ENCODE measurements around the gene PARP2. TPM values are rescaled to one million over a fixed set of nuclear protein-coding genes. Genes with fewer than 3 reads are reported as not detected.

Gene PARP2
- total RNA-seq, 4 donors from 2014 or later, result 5.0 to 20.3 (median 11.7) TPM

- TF ChIP-seq, protein P1, sequence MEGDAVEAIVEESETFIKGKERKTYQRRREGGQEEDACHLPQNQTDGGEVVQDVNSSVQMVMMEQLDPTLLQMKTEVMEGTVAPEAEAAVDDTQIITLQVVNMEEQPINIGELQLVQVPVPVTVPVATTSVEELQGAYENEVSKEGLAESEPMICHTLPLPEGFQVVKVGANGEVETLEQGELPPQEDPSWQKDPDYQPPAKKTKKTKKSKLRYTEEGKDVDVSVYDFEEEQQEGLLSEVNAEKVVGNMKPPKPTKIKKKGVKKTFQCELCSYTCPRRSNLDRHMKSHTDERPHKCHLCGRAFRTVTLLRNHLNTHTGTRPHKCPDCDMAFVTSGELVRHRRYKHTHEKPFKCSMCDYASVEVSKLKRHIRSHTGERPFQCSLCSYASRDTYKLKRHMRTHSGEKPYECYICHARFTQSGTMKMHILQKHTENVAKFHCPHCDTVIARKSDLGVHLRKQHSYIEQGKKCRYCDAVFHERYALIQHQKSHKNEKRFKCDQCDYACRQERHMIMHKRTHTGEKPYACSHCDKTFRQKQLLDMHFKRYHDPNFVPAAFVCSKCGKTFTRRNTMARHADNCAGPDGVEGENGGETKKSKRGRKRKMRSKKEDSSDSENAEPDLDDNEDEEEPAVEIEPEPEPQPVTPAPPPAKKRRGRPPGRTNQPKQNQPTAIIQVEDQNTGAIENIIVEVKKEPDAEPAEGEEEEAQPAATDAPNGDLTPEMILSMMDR (IDR thresholded peaks at IDR 0.05), result no peak
- no peak for TF ChIP-seq POLR2A (IDR thresholded peaks at IDR 0.05)
- 22 to 23% methylated on average over 1 of the region's 1 CpG for WGBS, 2 donors
These were observed 57.1 kb downstream of the PARP2 start for GRCh38 chr14:20400589-20400964.

DNA sequence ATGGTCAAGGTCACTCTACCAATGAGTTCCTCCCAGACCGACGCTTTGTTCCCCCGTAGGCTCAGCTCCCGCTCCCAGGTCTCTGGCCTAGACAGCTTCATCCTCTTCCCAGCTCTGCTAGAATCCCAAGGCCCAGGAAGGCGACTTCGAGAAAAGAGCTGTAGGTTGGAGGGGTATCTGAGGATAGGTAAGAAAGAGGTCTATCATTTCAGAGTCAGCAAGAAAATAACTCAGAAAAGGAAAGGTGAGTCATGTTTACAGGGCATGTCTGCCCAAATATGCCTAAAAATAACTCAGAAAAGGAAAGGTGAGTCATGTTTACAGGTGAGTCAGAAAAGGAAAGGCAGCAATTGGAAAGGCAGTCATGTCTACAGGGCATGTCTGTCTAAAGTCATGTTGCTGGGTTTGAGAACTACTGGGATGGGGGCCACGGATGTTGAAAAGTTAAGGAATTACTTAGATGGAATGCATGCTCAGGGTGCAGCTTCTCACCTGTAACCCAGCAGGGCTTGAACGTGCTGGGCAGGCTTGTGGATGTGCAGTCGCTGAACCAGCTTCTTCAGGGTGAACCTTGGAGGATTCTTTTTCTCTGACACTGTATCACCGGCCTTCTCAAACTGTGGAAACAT, 57.6 kb downstream of the PARP2 start:
- no peak for DNase-seq
- TF ChIP-seq POLR2A (IDR thresholded peaks at IDR 0.05), result no peak
- TF ChIP-seq, protein P1 (IDR thresholded peaks at IDR 0.05), result no peak
- no peaks in the 10 kb centered on the region for H3K27me3 ChIP-seq
- peaks cover 0 to 100% (median 17%) of the 10 kb centered on the region in 3 donors for H3K36me3 ChIP-seq
- peaks cover 0 to 17% (median 0%) of the 10 kb centered on the region in 3 donors for H3K4me1 ChIP-seq
- intact Hi-C loops (cut with DNase I), result no loop called here
- H3K4me3 ChIP-seq, result no peak overlapping the region
- H3K9me3 ChIP-seq, result no peaks in the 10 kb centered on the region
- H3K27ac ChIP-seq, result peak overlapping the region; percentile 40 to 69 (median 62)
- 46 to 47% methylated on average over 8 to 10 of the region's 10 CpGs for WGBS, 2 donors

More at GRCh38 chr14:20400589-20400964, 57.1 kb downstream of the PARP2 start:
- Histone ChIP-seq H3K4me3 (no peak overlapping the region), H3K4me1 (peaks cover 0 to 17% (median 0%) of the 10 kb centered on the region in 3 donors), H3K36me3 (peaks cover 0 to 100% (median 22%) of the 10 kb centered on the region in 3 donors), H3K9me3 (no peaks in the 10 kb centered on the region), H3K27ac (peak overlapping the region; percentile 40 to 69 (median 62)), H3K27me3 (no peaks in the 10 kb centered on the region)
- intact Hi-C loops (cut with DNase I), result no loop called here
- DNase-seq, result no peak

GRCh38 chr14:20403521-20403920, 60.1 kb downstream of the PARP2 start:
- 86 to 93% methylated on average over 3 to 10 of the region's 11 CpGs for WGBS, 2 donors
- Histone ChIP-seq H3K36me3 (peaks cover 0 to 100% (median 27%) of the 10 kb centered on the region in 3 donors), H3K27ac (no peak overlapping the region), H3K4me3 (no peak overlapping the region), H3K9me3 (no peaks in the 10 kb centered on the region), H3K27me3 (no peaks in the 10 kb centered on the region), H3K4me1 (peaks cover 0 to 17% (median 0%) of the 10 kb centered on the region in 3 donors)
- no peak for DNase-seq
- intact Hi-C loops (cut with DNase I), result no loop called here
- TF ChIP-seq, protein P1 (IDR thresholded peaks at IDR 0.05), result no peak
- TF ChIP-seq POLR2A (IDR thresholded peaks at IDR 0.05), result no peak

Small RNA genes lying within 50 kb of the gene (small RNA-seq; reads per million reads assigned to genes)
- gene SNORA79B (0 to 0.27 (median 0.10) reads per million in 4 donors), gene SNORD126 (326 to 791 (median 401) reads per million in 4 donors)

Other genes with a start within 250 kb of the PARP2 start
- not detected for gene OR4K17, start 232.9 kb upstream of the PARP2 start, total RNA-seq
- not detected for gene OR4N5, start 204.8 kb upstream of the PARP2 start, total RNA-seq
- gene OR11G2, start 152.7 kb upstream of the PARP2 start, total RNA-seq, result not detected
- gene OR11H6, start 119.9 kb upstream of the PARP2 start, total RNA-seq, result not detected
- gene OR11H7, start 114.7 kb upstream of the PARP2 start, total RNA-seq, result not detected
- gene OR11H4, start 104.3 kb upstream of the PARP2 start, total RNA-seq, result not detected
- 10 to 100 TPM in 1 of 4 donors, 1 to 10 TPM in 3; 3.9 to 11.8 (median 6.7) TPM for gene TTC5, start 37.7 kb upstream of the PARP2 start, total RNA-seq
- gene CCNB1IP1, start 10.4 kb upstream of the PARP2 start, total RNA-seq, result 10 to 100 TPM in 3 of 4 donors, 1 to 10 TPM in 1; 7.6 to 68.1 (median 33.4) TPM
- gene TEP1, start 69.9 kb downstream of the PARP2 start, total RNA-seq, result 10 to 100 TPM; 13.4 to 16.6 (median 14.7) TPM
- under 1 TPM in 1 of 4 donors, not detected in 3; 0.57 TPM for gene KLHL33, start 92.5 kb downstream of the PARP2 start, total RNA-seq
- gene OSGEP, start 111.2 kb downstream of the PARP2 start, total RNA-seq, result 10 to 100 TPM; 22.3 to 41.6 (median 26.6) TPM
- gene APEX1, start 111.6 kb downstream of the PARP2 start, total RNA-seq, result 100 to 1,000 TPM in 3 of 4 donors, 10 to 100 TPM in 1; 75.7 to 132 (median 115) TPM
- 10 to 100 TPM; 15.8 to 25.7 (median 19.1) TPM for gene PIP4P1, start 117.8 kb downstream of the PARP2 start, total RNA-seq
- gene PNP, start 125.8 kb downstream of the PARP2 start, total RNA-seq, result 100 to 1,000 TPM in 2 of 4 donors, 10 to 100 TPM in 2; 84.4 to 155 (median 104) TPM
- not detected for gene RNASE10, start 161.9 kb downstream of the PARP2 start, total RNA-seq
- not detected for gene RNASE9, start 217.4 kb downstream of the PARP2 start, total RNA-seq
- gene RNASE11, start 244.4 kb downstream of the PARP2 start, total RNA-seq, result not detected
- not detected for gene RNASE12, start 247.7 kb downstream of the PARP2 start, total RNA-seq

Data from esophagus squamous epithelium (tissue), 5 donors.